ENCODE measurements around the gene FBXW5. TPM values are rescaled to one million over a fixed set of nuclear protein-coding genes. Genes with fewer than 3 reads are reported as not detected.

The FBXW5 gene
- total RNA-seq, 3 donors from 2014 or later: 103 to 183 (median 126) TPM

DNA sequence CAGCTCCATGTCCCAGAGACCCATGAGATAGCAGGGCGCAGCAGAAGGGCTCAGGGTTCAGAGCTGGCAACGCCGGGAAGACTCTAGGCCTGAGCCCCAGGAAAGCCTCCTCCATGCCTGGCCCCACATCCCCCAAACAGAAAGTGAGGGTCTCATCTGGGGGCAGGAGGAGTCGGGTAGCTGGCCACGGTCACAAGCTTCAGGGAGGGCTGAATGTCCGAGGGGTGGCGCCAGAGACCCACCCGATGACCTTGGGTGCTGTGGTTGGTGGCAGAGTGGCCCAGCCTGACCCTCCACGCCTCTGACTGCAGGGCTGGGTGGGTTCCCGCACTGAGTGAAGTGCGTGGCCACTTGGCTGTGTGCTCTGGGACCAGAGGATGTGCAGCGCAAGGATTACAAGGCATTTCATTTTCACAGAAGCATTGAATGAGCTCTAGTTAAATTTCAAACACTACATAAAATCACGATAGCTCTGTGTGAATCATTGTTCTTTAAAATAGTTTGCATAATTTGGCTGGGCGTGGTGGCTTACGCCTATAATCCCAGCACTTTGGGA, 3.5 kb upstream of the FBXW5 start:
- H3K27ac ChIP-seq: no peak overlapping the region
- no peaks in the 10 kb centered on the region for H3K36me3 ChIP-seq
- TF ChIP-seq CTCF (IDR thresholded peaks at IDR 0.05): peak in 1 of 3 donors; percentile 21
- no peak for TF ChIP-seq POLR2AphosphoS5 (IDR thresholded peaks at IDR 0.05)
- intact Hi-C loops (cut with DNase I; ENCODE audit: low total_unique reads): no loop called here
- H3K4me1 ChIP-seq: peaks cover 7 to 14% of the 10 kb centered on the region in 2 donors
- no peaks in the 10 kb centered on the region for H3K9me3 ChIP-seq
- DNase-seq (ENCODE audit: low spot score in 2 of 2): no peak
- no peak overlapping the region for H3K4me3 ChIP-seq
- no peaks in the 10 kb centered on the region for H3K27me3 ChIP-seq

DNA sequence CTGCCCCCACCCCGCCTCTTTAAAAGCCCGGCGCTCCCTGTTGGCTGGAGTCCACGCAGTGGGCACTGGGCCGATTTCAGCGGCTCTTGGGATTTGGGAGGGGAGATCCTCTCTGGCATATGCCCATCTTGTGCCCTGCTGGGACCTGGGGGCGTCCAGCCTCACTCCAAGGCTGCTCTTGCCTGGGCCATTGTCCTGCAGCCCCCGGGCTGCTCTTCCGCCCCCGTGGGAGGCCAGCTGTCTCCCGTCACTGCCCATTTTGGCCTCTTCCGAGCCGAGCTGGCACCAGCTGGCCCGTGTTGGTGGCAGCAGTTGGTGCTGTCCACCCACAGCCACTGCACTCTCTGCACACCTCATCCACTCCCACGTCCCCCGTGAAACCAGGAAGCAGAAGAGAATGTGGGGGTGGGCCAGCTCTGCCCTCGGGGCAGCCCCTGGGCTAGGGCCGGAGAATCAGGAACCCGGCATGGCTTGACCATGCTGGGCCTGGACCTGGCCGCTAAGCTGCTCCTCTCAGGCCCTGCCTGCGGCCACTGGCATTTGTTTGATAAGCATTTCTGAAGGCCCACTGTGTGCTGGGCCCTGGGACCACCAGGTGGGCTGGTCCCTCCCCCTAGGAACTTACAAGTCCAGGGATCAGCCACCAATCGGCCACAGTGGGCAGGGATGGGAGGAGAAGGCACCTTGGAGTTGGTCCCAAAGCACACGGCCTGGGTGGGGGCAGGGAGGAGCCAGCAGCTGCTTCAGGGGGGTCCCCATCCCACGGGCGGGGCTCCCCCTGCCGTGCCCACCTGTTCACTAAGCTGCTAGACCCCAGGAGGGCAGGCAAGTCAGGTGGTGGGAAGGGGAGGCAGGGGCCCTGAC, 2.7 kb upstream of the FBXW5 start:
- intact Hi-C loops (cut with DNase I; ENCODE audit: low total_unique reads): no loop called here
- Histone ChIP-seq H3K4me3 (no peak overlapping the region), H3K36me3 (no peaks in the 10 kb centered on the region), H3K4me1 (peaks cover 8 to 17% of the 10 kb centered on the region in 2 donors), H3K9me3 (no peaks in the 10 kb centered on the region), H3K27me3 (no peaks in the 10 kb centered on the region), H3K27ac (no peak overlapping the region)
- DNase-seq (ENCODE audit: low spot score in 2 of 2): no peak
- no peak for TF ChIP-seq POLR2AphosphoS5 (IDR thresholded peaks at IDR 0.05)

GRCh38 chr9:136946228-136947027, 1.9 kb upstream of the FBXW5 start:
- DNase-seq (ENCODE audit: low spot score in 2 of 2): no peak
- H3K27me3 ChIP-seq: no peaks in the 10 kb centered on the region
- no peak overlapping the region for H3K4me3 ChIP-seq
- TF ChIP-seq POLR2AphosphoS5 (IDR thresholded peaks at IDR 0.05) (no peak), POLR2A (IDR thresholded peaks at IDR 0.05) (no peak), CTCF (IDR thresholded peaks at IDR 0.05) (no peak)
- H3K36me3 ChIP-seq: peaks cover 6% of the 10 kb centered on the region
- no peaks in the 10 kb centered on the region for H3K9me3 ChIP-seq
- H3K27ac ChIP-seq: no peak overlapping the region
- H3K4me1 ChIP-seq: peaks cover 8 to 17% of the 10 kb centered on the region in 2 donors
- intact Hi-C loops (cut with DNase I; ENCODE audit: low total_unique reads): no loop called here

DNA sequence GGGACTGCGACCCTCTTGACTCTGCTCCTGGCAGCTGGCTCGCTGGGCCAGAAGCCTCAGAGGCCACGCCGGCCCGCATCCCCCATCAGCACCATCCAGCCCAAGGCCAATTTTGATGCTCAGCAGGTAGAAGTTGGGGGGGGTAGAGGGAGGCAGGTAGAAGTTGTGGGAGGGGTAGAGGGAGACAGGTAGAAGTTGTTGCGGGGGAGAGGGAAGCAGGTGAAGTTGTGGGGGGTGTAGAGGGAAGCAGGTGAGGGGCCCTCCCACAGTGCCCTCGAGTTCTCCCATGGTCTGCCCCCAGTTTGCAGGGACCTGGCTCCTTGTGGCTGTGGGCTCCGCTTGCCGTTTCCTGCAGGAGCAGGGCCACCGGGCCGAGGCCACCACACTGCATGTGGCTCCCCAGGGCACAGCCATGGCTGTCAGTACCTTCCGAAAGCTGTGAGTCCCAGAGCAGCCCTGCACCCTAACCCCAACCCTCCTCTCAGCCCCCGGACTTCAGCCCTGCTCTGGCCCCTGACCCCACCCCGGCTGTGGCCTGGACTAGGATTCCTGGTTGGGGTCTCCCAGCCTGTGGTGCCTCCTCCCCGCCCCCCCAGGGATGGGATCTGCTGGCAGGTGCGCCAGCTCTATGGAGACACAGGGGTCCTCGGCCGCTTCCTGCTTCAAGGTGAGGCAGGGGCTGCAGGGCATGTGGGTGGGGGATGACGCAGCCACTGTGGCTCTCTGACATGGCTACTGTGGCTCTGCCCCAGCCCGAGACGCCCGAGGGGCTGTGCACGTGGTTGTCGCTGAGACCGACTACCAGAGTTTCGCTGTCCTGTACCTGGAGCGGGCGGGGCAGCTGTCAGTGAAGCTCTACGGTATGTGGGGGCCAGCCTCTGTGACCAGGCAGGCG, 1.0 kb upstream of the FBXW5 start:
- no peak overlapping the region for H3K4me3 ChIP-seq
- H3K4me1 ChIP-seq: peaks cover 8 to 17% of the 10 kb centered on the region in 2 donors
- H3K27ac ChIP-seq: no peak overlapping the region
- peaks cover 11% of the 10 kb centered on the region for H3K36me3 ChIP-seq
- intact Hi-C loops (cut with DNase I; ENCODE audit: low total_unique reads): no loop called here
- H3K9me3 ChIP-seq: no peaks in the 10 kb centered on the region
- no peaks in the 10 kb centered on the region for H3K27me3 ChIP-seq
- TF ChIP-seq POLR2AphosphoS5 (IDR thresholded peaks at IDR 0.05): no peak
- no peak for TF ChIP-seq POLR2A (IDR thresholded peaks at IDR 0.05)
- TF ChIP-seq CTCF (IDR thresholded peaks at IDR 0.05): no peak
- no peak for DNase-seq (ENCODE audit: low spot score in 2 of 2)

DNA sequence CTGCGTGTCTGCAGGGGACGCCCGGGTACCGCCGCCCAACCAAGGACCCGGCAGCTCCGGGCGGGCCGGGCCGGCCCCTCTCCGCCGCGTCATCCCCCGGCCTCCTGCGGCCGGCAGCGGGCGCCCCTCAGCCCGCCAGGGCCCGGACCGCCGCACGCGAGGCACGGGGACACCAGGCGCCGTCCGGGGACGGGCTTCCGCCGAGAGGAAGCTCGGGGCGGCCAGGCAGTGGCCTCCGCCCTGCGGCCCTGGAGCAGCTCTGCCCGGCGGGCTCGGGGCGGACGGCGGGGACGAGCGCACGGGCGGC, 373 bp downstream of the FBXW5 start:
- Histone ChIP-seq H3K4me3 (peak overlapping the region; percentile 62 to 91 (median 85)), H3K27ac (peak overlapping the region; percentile 83 to 92), H3K27me3 (no peaks in the 10 kb centered on the region), H3K36me3 (peaks cover 11% of the 10 kb centered on the region), H3K4me1 (peaks cover 8 to 12% of the 10 kb centered on the region in 2 donors), H3K9me3 (no peaks in the 10 kb centered on the region)
- TF ChIP-seq POLR2A (IDR thresholded peaks at IDR 0.05) (no peak), POLR2AphosphoS5 (IDR thresholded peaks at IDR 0.05) (no peak), CTCF (IDR thresholded peaks at IDR 0.05) (no peak)
- DNase-seq (ENCODE audit: low spot score in 2 of 2): no peak
- intact Hi-C loops (cut with DNase I; ENCODE audit: low total_unique reads): no loop called here

Measured in breast epithelium (tissue), 4 donors.